GM19193 (cell line): ENCODE results near the gene DKK3.

Source experiments
- POLR2A ChIP-seq: IDR thresholded peaks from 4 replicates; pipeline ENCODE4 v1.6.1; 2011; ENCODE audit not compliant: insufficient read depth, insufficient read length; ENCODE audit errors: extremely low read depth

Gene DKK3

DNA sequence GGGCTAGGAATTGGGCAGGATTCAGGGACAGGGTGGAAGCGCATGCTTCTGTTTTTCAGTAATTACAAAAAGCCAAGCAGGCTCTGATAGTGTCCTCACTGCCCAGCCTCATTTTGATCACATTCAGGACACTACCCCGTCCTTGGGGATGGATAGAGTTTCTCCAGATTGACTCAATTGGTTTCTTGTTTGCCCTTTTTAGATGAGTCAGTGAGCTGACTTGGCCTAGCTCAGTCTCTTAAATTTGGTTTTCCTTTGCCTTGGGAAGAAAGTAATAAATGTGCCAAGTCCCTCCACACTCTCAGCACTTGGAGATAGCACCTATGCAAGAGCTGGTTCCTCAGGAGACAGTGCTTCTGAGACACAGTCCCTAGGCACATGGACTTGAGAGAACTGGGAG, 25.5 kb downstream of the DKK3 start:
- no peak for TF ChIP-seq POLR2A

DNA sequence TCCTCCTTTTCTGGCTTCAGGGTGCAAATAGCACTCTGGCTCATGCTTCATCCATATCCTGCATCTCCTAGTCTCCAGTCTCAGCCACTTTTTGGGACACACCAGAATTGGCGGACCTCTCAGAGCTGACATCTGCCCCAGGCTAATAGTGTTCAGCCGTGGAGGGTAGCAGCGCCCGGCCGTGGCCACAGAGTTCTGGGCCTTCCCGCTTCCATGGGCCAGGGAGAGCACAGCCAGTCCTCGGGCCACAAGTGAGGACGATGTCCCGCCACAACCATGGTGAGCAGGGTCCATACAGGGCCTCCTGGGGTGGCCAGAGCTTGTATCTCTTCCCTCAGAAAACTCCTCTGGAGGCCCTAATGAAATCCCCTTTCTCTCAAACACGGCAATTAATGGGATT, 26.0 kb downstream of the DKK3 start:
- TF ChIP-seq POLR2A, result no peak

DNA sequence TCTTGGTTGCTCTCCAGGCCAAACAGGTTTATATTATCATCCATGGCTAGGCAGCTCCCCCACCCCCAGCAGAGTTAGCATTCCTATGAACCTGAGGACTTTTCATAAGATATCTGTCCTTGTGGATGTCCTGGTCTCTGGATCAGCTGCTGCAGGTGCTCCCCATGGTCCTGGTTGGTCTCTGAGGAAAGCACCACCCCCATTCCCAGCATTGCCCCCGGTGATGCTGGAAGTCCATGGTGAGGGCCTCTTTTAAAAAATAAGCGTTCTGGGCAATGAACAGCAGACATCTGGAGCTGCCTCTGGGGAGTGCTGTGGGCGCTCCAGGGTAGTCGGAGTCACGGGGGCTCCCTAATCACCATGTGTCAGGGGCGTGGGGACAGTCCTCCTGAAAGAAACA, 26.6 kb downstream of the DKK3 start:
- TF ChIP-seq POLR2A, result no peak

DNA sequence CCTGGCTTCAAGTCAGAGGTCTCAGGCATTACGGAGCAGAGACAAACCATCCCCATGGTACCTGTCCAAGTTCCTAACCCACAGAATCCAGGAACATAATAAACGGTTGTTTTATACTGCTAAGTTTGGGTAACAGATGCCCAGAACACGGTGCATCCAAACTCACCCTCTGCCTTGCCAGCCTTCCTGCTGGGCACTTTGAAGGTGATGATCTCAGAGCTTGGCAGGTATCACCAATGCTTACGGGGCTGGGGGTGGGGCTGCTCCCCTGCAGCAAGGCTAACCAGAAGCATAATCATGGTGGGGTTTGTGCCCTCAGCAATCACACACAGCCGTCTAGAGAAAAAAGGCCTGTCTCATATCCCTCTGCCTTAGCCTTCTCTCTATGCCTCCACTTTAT, 27.1 kb downstream of the DKK3 start:
- TF ChIP-seq POLR2A, result no peak

DNA sequence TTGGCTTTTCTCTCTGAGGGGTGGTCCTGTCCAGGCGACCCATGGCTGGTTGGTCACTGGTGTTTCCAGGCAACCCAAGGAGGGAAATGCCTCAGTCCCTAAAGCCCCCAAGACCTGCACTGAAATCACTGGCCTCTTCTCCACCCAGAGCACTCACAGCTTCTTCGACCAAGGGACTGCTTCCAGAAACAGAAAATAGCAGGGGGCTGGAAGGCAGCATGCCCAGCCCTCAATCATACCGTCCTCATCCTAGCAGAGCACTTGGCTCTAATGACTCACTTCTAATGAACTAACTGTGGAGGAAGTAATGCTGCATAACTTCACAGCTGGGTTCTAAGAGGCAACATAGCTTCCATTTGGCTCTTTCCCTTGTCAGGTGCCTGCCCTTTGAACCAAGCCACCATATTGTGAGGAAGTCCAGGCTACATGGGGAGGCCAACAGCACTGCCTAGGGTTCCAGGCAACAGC, 27.6 kb downstream of the DKK3 start:
- TF ChIP-seq POLR2A, result no peak

- TF ChIP-seq POLR2A, result no peak
These were observed 28.2 kb downstream of the DKK3 start for GRCh38 chr11:11980200-11980599.

DNA sequence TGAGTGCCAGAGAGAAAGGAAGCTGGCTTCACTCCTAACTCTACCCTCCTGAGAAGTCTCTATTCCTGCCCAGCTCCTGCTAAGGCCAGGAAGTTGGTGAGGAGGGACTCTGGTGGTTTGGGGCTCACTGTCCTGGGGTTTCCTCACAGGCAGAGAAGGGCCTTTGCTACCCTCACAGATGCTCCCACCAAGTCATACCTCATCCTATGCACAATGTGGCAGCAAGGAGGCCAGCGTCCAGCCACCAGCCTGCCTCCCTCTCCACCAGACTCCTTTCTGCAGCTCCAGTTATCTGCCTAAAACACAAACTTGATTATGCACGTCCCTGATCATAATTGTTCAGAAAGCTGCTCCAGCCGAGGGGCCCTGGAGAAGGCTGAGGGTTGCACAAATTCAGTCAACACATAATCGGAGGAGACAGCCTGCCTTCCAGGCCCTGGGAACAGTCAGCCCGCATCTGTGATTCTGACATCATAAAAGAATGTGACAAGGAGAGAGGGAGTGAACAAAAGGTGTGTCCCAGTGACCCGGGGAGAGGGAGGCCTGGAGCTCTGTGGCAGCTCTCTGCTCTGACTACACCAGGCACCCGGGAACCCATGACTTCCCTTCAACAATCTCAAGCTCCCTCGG, 28.8 kb downstream of the DKK3 start:
- TF ChIP-seq POLR2A, result no peak

GRCh38 chr11:11978792-11979487, 29.5 kb downstream of the DKK3 start:
- no peak for TF ChIP-seq POLR2A

GRCh38 chr11:11978098-11978637, 30.3 kb downstream of the DKK3 start:
- no peak for TF ChIP-seq POLR2A

- TF ChIP-seq POLR2A, result no peak
These were observed 31.1 kb downstream of the DKK3 start for GRCh38 chr11:11977206-11977938.

DNA sequence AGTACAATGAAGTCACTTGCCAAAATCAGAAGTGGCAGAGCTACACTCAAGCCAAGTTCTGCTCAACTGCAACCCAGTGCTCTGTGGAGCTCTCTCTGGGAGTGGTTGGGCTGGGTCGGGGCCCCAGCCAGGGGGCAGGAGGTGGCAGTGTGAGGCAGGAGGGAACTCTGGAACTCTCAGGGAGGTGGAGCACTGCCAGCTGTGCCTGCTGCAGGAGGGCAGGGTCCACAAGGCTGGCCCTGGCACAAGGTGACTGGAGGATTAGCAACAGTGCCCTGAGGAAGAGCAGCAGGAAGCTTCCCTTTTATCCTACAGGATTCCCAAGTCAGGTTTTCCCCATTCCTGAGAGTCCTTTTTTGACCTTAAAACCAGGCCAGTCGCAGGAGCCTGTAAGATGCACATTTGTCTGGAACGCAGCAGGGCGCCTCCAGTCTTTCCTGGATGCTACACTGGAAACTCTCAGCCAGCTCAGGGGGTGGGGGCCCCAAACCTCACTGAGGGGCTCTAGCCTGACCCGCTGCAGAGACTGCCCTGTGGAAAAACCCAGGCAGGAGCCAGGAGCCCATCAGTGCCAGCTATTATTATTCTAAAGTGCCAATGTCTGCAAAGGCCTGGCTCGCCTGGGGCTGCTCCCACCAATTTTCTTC, 31.8 kb downstream of the DKK3 start:
- TF ChIP-seq POLR2A, result no peak

- TF ChIP-seq POLR2A, result no peak
These were observed 33.0 kb downstream of the DKK3 start for GRCh38 chr11:11975201-11976092.

DNA sequence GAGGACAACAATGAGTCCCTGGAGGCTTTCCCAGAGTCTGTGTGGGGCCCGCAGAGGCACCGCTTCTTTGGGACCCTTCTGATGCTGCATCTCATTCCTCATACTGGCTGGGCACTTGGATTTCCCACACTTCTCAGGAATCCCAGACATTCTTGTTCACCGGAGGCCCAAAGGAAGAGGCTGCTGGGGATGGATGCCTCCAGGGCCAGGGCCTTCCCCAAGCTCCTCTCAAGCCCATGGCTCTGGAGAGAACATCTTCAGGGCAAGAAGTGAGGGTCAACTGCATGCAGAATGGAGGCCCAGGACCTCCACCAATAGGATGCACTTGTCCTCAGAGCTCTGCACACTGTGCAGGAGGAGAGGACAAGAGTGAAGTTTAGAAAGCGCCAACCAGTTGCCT, 34.6 kb downstream of the DKK3 start:
- no peak for TF ChIP-seq POLR2A

DNA sequence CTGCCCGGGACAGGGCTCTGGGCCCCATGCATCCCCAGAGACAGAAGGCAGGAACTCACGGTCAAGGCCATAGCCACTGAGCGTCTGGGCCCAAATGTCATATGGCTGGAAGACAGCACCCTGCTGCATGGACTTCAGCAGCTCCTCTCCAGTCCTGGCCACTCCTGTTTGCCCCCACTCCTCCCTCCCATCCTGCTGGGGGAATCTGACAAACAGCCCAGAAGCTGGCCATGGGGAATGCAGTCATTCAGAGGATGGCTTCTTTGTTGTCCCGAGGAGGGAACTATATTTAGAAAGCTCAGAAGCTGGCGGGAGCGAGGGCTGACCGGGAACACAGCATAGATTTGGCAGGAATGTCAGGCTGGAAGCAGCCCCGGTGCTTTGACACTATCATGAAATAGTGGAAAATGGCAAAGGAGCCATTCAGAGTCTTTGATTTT, 35.0 kb downstream of the DKK3 start:
- TF ChIP-seq POLR2A, result no peak
